WTC11 (cell line): ENCODE results near the gene FHAD1.

Experiments used
- ATF1 ChIP-seq: sonication (generic); formaldehyde crosslinking; IDR thresholded peaks from 2 replicates; pipeline ENCODE4 v1.8.1; 2023; ENCODE audit warnings: mild to moderate bottlenecking, moderate library complexity, missing genetic modification reagents
- ATF2 ChIP-seq: sonication (generic); formaldehyde crosslinking; IDR thresholded peaks from 2 replicates; pipeline ENCODE4 v1.8.1; 2022; ENCODE audit warnings: low read depth, missing genetic modification reagents, borderline replicate concordance
- ATF3 ChIP-seq: sonication (generic); formaldehyde crosslinking; conservative IDR thresholded peaks from 2 replicates; pipeline ENCODE4 v1.8.1; 2022; ENCODE audit warnings: mild to moderate bottlenecking, missing genetic modification reagents
- CTCF ChIP-seq: fragments of 200-600 bp; IDR thresholded peaks from 2 replicates; pipeline ENCODE4 v1.8.0; 2022; ENCODE audit warnings: antibody characterized with exemption
- ELF4 ChIP-seq: sonication (generic); formaldehyde crosslinking; IDR thresholded peaks from 2 replicates; pipeline ENCODE4 v1.8.1; 2022; ENCODE audit warnings: low read depth, mild to moderate bottlenecking, moderate library complexity, missing genetic modification reagents
- GABPB1 ChIP-seq: sonication (generic); formaldehyde crosslinking; IDR thresholded peaks from 2 replicates; pipeline ENCODE4 v1.8.1; 2023; ENCODE audit warnings: mild to moderate bottlenecking, missing genetic modification reagents
- IRF1 ChIP-seq: sonication (generic); formaldehyde crosslinking; IDR thresholded peaks from 2 replicates; pipeline ENCODE4 v1.8.0; 2023; ENCODE audit warnings: missing genetic modification reagents
- NFYB ChIP-seq: sonication (generic); formaldehyde crosslinking; conservative IDR thresholded peaks from 2 replicates; pipeline ENCODE4 v1.8.0; 2022; ENCODE audit warnings: low read depth, missing genetic modification reagents
- RORB ChIP-seq: fragments of 250-450 bp; sonication (Bioruptor Pico); IDR thresholded peaks from 2 replicates; pipeline ENCODE4 v1.9.0; 2021; ENCODE audit warnings: mild to moderate bottlenecking
- TEAD1 ChIP-seq: sonication (generic); formaldehyde crosslinking; IDR thresholded peaks from 2 replicates; pipeline ENCODE4 v1.8.0; 2022; ENCODE audit warnings: mild to moderate bottlenecking, missing genetic modification reagents
- ZBTB43 ChIP-seq: sonication (generic); formaldehyde crosslinking; IDR thresholded peaks from 2 replicates; pipeline ENCODE4 v1.8.1; 2023; ENCODE audit warnings: mild to moderate bottlenecking, missing genetic modification reagents
- ZNF281 ChIP-seq: sonication (generic); formaldehyde crosslinking; IDR thresholded peaks from 2 replicates; pipeline ENCODE4 v1.8.0; 2023; ENCODE audit warnings: mild to moderate bottlenecking, missing genetic modification reagents

GRCh38 chr1:15394258-15394690 lies 147.3 kb downstream of the FHAD1 start:
- TF ChIP-seq ZNF281 (CRISPR knock-in tag), result no peak
- TF ChIP-seq GABPB1, result no peak
- no peak for TF ChIP-seq CTCF
- TF ChIP-seq ATF1, result no peak
- no peak for TF ChIP-seq ATF3 (CRISPR knock-in tag)
- TF ChIP-seq NFYB (CRISPR knock-in tag), result no peak
- TF ChIP-seq ZBTB43 (CRISPR knock-in tag), result no peak
- TF ChIP-seq RORB (CRISPR knock-in tag), result no peak
- TF ChIP-seq IRF1 (CRISPR knock-in tag), result no peak
- TF ChIP-seq ELF4 (CRISPR knock-in tag), result no peak
- no peak for TF ChIP-seq TEAD1 (CRISPR knock-in tag)
- no peak for TF ChIP-seq ATF2 (CRISPR knock-in tag)
